Endothelial cell of umbilical vein (primary cell): Measurements from ENCODE around the gene NECTIN2. TPM values are rescaled to one million over a fixed set of nuclear protein-coding genes. Genes with fewer than 3 reads are reported as not detected.

Experiments
- BruUV-seq: library from RNA; stranded (reverse); fragments of 400-500 nt; replicated peaks from 2 replicates; lab custom pipeline; 2021; lab: Mats Ljungman, UMichigan
- CTCF ChIA-PET: fragments of 300-600, 350-600 bp; sonication (Branson Sonifier 250); formaldehyde crosslinking; loops from one replicate; lab custom pipeline; 2021; ENCODE audit warnings: antibody characterized with exemption, inconsistent platforms; lab: Charles Lee
- POLR2A ChIA-PET: fragments of 300-600, 350-600 bp; sonication (Branson Sonifier 250); formaldehyde crosslinking; loops from one replicate; lab custom pipeline; 2021; ENCODE audit warnings: antibody characterized with exemption, inconsistent platforms; lab: Charles Lee
- DNase-seq: peaks from one replicate; pipeline ENCODE4 v3.0.0-alpha.2; 2011; ENCODE audit warnings: low read depth, low spot score
- FAIRE-seq: peaks from 2 replicates; lab custom pipeline; 2011; peaks lifted over from hg19 to GRCh38; lab: Jason Lieb, UNC
- H2AFZ ChIP-seq: 2 replicates; pipeline ENCODE4 v1.6.0; 2012; ENCODE audit warnings: low read depth, low read length, control low read depth, inconsistent platforms
- H3K27ac ChIP-seq: 2 replicates; pipeline ENCODE4 v1.5.1; 2011; ENCODE audit warnings: low read depth, mild to moderate bottlenecking, control low read depth, low read length, moderate library complexity; ENCODE audit not compliant: insufficient read depth
- H3K27me3 ChIP-seq, 2 experiments: 2 replicates each; pipeline versions ENCODE4 v1.6.0 to v1.6.1; 2011; ENCODE audit warnings: low read length in 2 of 2, mixed read lengths in 1 of 2; ENCODE audit not compliant: control insufficient read depth in 2 of 2, insufficient read depth in 2 of 2
- H3K36me3 ChIP-seq, 2 experiments: 2 replicates in 1 of 2; 3 replicates in 1 of 2; pipeline ENCODE4 v1.5.1; 2011; ENCODE audit warnings: low read length in 2 of 2, mild to moderate bottlenecking in 1 of 2, moderate library complexity in 1 of 2; ENCODE audit not compliant: control insufficient read depth in 2 of 2, insufficient read depth in 2 of 2; ENCODE audit errors: extremely low read depth in 1 of 2
- H3K4me1 ChIP-seq: 3 replicates; pipeline ENCODE4 v1.5.1; 2011; ENCODE audit warnings: mild to moderate bottlenecking, low read length; ENCODE audit not compliant: control insufficient read depth, insufficient read depth; ENCODE audit errors: extremely low read depth
- H3K4me2 ChIP-seq: 2 replicates; pipeline ENCODE4 v1.6.1; 2011; ENCODE audit warnings: low read length, control low read depth, mixed read lengths; ENCODE audit not compliant: insufficient read depth
- H3K4me3 ChIP-seq, 3 experiments: fragments of 200-600 bp in 1 of 3; sonication (generic), shearing (Covaris generic) in 1 of 3; replicated peaks in 1 of 3; 2 replicates each; pipeline ENCODE4 v1.5.1; 2011 to 2016; ENCODE audit warnings: control low read depth in 3 of 3, low read length in 3 of 3, mild to moderate bottlenecking in 2 of 3, inconsistent platforms in 1 of 3, low read depth in 1 of 3, moderate library complexity in 1 of 3; ENCODE audit not compliant: insufficient read depth in 1 of 3
- H3K79me2 ChIP-seq: 2 replicates; pipeline ENCODE4 v1.6.0; 2012; ENCODE audit warnings: low read length, inconsistent platforms; ENCODE audit not compliant: control insufficient read depth, insufficient read depth
- H3K9ac ChIP-seq: replicated peaks from 2 replicates; pipeline ENCODE3; 2011; ENCODE audit warnings: low read length, control low read depth; ENCODE audit not compliant: insufficient read depth; ENCODE audit errors: extremely low read depth
- H3K9me1 ChIP-seq: replicated peaks from 3 replicates; pipeline ENCODE4 v1.6.0; 2011; ENCODE audit warnings: mild to moderate bottlenecking, low read length; ENCODE audit not compliant: control insufficient read depth, insufficient read depth; ENCODE audit errors: extremely low read depth
- H3K9me3 ChIP-seq: replicated peaks from 2 replicates; pipeline ENCODE4 v1.5.1; 2012; ENCODE audit warnings: low read length, inconsistent platforms; ENCODE audit not compliant: control insufficient read depth, insufficient read depth
- H4K20me1 ChIP-seq: replicated peaks from 2 replicates; pipeline ENCODE3; 2011; ENCODE audit warnings: mild to moderate bottlenecking, low read length; ENCODE audit not compliant: control insufficient read depth, insufficient read depth; ENCODE audit errors: extremely low read depth
- EZH2 ChIP-seq: IDR thresholded peaks from 2 replicates; pipeline ENCODE4 v1.6.1; 2012; ENCODE audit warnings: borderline replicate concordance, low read depth, mild to moderate bottlenecking, moderate library complexity, low read length, inconsistent platforms; ENCODE audit not compliant: severe bottlenecking
- FOS ChIP-seq: IDR thresholded peaks from 2 replicates; pipeline ENCODE4 v1.6.1; 2011; ENCODE audit warnings: mild to moderate bottlenecking, low read length, moderate library complexity, borderline replicate concordance; ENCODE audit not compliant: insufficient read depth
- GATA2 ChIP-seq: IDR thresholded peaks from 2 replicates; pipeline ENCODE4 v1.7.0; 2011; ENCODE audit warnings: low read depth, mild to moderate bottlenecking, moderate library complexity, mixed read lengths, low read length; ENCODE audit not compliant: insufficient read length, insufficient read depth
- JUN ChIP-seq: IDR thresholded peaks from 2 replicates; pipeline ENCODE4 v1.6.1; 2011; ENCODE audit warnings: borderline replicate concordance, low read depth; ENCODE audit not compliant: insufficient read length, insufficient read depth
- MYC ChIP-seq: IDR thresholded peaks from one replicate; pipeline ENCODE4 v1.6.1; 2011; ENCODE audit warnings: mild to moderate bottlenecking, low read depth, low read length
- POLR2A ChIP-seq: IDR thresholded peaks from 2 replicates; pipeline ENCODE4 v1.6.1; 2012; ENCODE audit warnings: low read depth, mild to moderate bottlenecking, control low read depth, low read length
- POLR2AphosphoS5 ChIP-seq: IDR thresholded peaks from 2 replicates; pipeline ENCODE4 v1.6.1; 2012; ENCODE audit warnings: low read depth, mild to moderate bottlenecking, control low read depth, low read length, moderate library complexity; ENCODE audit not compliant: insufficient read depth
- dilution Hi-C: fragments of 300-500 bp; cut with MboI; formaldehyde crosslinking; loops from one replicate; pipeline ENCODE4 v1.15.0; 2019; ENCODE audit warnings: low sequenced_read_pairs; ENCODE audit not compliant: extremely low pct_ligation_motif_present
- intact Hi-C: fragments of 100-400 bp; cut with micrococcal nuclease; formaldehyde crosslinking; loops from one replicate; pipeline ENCODE4 v1.10.0; 2022
- polyA plus RNA-seq, 4 experiments: library from polyadenylated mRNA; depleted of rRNA in 3 of 4; stranded (reverse) in 3 of 4; unstranded in 1 of 4; fragments of >200 nt; gene quantifications; 2 replicates each; pipeline versions ENCODE4 v1.2.1 to v1.2.3, GENCODE V29; 2011 to 2012; ENCODE audit warnings: missing spikeins in 1 of 4
- total RNA-seq: library from RNA; stranded (reverse); gene quantifications from 2 replicates; pipeline ENCODE4 v1.2.3, GENCODE V29; 2021
- TF ChIP-seq, protein P1 (sequence below): IDR thresholded peaks from 2 replicates; pipeline ENCODE4 v1.6.1; 2011; ENCODE audit not compliant: insufficient read depth, insufficient read length
- TF ChIP-seq, protein P2 (sequence below), 2 donors: IDR thresholded peaks; 1 replicate in 1 of 2; 2 replicates in 1 of 2; pipeline ENCODE4 v1.5.1; 2011; ENCODE audit warnings: low read length in 2 of 2, mild to moderate bottlenecking in 2 of 2, moderate library complexity in 2 of 2, control low read depth in 1 of 2, inconsistent platforms in 1 of 2, low read depth in 1 of 2; ENCODE audit not compliant: insufficient read depth in 1 of 2; ENCODE audit errors: extremely low read depth in 1 of 2

Gene NECTIN2
- total and polyA plus RNA-seq, 2 donors (not counting 3 experiments of a cell fraction or from before 2014, with no cell fraction given), result 211 to 238 TPM

DNA sequence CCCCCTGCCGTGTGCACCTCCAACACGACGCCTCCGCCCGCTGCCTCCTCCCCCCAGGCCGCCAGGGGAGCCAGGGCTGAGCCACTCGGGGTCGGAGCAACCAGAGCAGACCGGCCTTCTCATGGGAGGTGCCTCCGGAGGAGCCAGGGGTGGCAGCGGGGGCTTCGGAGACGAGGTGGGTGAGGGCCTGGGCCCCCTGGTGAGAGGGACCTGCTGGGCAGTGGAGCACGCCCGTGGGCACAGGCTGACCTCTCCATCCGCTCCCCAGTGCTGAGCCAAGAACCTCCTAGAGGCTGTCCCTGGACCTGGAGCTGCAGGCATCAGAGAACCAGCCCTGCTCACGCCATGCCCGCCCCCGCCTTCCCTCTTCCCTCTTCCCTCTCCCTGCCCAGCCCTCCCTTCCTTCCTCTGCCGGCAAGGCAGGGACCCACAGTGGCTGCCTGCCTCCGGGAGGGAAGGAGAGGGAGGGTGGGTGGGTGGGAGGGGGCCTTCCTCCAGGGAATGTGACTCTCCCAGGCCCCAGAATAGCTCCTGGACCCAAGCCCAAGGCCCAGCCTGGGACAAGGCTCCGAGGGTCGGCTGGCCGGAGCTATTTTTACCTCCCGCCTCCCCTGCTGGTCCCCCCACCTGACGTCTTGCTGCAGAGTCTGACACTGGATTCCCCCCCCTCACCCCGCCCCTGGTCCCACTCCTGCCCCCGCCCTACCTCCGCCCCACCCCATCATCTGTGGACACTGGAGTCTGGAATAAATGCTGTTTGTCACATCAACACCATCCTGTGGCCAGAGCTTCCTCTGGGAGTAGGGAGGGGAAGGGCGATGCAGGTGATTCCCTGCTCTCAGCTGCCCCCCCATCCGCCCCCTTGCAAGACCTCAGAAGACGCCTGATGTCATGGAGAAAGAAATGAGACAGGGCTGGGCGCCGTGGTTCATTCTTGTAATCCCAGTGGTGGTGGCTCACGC is 25.2 kb upstream of the NECTIN2 start:
- peak overlapping the region in 1 of 3 experiments; percentile 2 for H3K4me3 ChIP-seq
- no peaks in the 10 kb centered on the region for H4K20me1 ChIP-seq
- ChIA-PET POLR2A (no interaction called here), CTCF (interaction anchor here (0.7 to 2.8 kb wide), 13 partner anchors 9 to 97 kb away, joined by 3 to 17 read pairs (median 4); partner anchors contain the start of genes BCAM and NECTIN2)
- DNase-seq (peak; percentile 50), FAIRE-seq (peak; percentile 77)
- peak overlapping the region; percentile 91 for H2AFZ ChIP-seq
- H3K36me3 ChIP-seq, result no peaks in the 10 kb centered on the region
- intact Hi-C loops, result no loop called here
- H3K27ac ChIP-seq, result no peak overlapping the region
- no peak overlapping the region for H3K9ac ChIP-seq
- no TSS peak for BruUV-seq
- no peaks in the 10 kb centered on the region for H3K79me2 ChIP-seq
- H3K4me2 ChIP-seq, result peak overlapping the region; percentile 38
- H3K9me3 ChIP-seq, result no peaks in the 10 kb centered on the region
- H3K4me1 ChIP-seq, result peaks cover 3% of the 10 kb centered on the region
- dilution Hi-C loops, result no loop called here
- no peak for TF ChIP-seq POLR2AphosphoS5
- no peak for TF ChIP-seq JUN
- TF ChIP-seq GATA2, result no peak
- TF ChIP-seq EZH2, result no peak
- no peak for TF ChIP-seq POLR2A
- H3K9me1 ChIP-seq, result no peaks in the 10 kb centered on the region
- no peaks in the 10 kb centered on the region for H3K27me3 ChIP-seq

DNA sequence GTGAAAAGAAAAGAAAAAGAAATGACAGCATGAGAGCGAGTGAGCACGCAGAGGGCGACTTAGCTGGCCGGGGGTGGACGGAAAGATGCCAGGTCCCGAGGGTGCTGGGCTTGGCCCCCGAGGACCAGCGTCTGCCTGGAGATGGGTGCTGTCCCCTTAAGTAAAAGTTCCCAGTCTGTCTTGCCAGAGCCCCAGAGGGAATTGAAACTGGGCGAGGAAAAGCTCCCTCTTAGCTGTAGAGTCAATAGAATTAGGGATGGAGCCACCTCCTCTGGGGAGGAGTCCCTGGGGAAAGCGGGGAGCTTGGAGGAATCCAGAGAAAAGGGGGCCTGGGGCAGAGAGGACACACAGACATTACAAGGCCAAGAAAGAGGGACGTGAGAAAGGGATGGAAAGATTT is 23.9 kb upstream of the NECTIN2 start:
- BruUV-seq, result no TSS peak
- no peaks in the 10 kb centered on the region for H3K79me2 ChIP-seq
- no peak overlapping the region for H3K4me2 ChIP-seq
- H3K4me1 ChIP-seq, result peaks cover 3% of the 10 kb centered on the region
- no peak for TF ChIP-seq POLR2AphosphoS5
- TF ChIP-seq MYC, result no peak
- TF ChIP-seq EZH2, result no peak
- TF ChIP-seq, protein P1, sequence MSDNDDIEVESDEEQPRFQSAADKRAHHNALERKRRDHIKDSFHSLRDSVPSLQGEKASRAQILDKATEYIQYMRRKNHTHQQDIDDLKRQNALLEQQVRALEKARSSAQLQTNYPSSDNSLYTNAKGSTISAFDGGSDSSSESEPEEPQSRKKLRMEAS, result no peak
- TF ChIP-seq, protein P2, sequence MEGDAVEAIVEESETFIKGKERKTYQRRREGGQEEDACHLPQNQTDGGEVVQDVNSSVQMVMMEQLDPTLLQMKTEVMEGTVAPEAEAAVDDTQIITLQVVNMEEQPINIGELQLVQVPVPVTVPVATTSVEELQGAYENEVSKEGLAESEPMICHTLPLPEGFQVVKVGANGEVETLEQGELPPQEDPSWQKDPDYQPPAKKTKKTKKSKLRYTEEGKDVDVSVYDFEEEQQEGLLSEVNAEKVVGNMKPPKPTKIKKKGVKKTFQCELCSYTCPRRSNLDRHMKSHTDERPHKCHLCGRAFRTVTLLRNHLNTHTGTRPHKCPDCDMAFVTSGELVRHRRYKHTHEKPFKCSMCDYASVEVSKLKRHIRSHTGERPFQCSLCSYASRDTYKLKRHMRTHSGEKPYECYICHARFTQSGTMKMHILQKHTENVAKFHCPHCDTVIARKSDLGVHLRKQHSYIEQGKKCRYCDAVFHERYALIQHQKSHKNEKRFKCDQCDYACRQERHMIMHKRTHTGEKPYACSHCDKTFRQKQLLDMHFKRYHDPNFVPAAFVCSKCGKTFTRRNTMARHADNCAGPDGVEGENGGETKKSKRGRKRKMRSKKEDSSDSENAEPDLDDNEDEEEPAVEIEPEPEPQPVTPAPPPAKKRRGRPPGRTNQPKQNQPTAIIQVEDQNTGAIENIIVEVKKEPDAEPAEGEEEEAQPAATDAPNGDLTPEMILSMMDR (IDR thresholded peaks at IDR 0.05; ENCODE audit: extremely low read depth in 1 of 2, insufficient read depth in 1 of 2, low read depth in 1 of 2, low read length in 2 of 2), result no peak
- no peak for TF ChIP-seq JUN
- TF ChIP-seq FOS, result no peak
- POLR2A ChIA-PET, result no interaction called here
- H2AFZ ChIP-seq, result no peak overlapping the region
- intact Hi-C loops, result no loop called here
- DNase-seq (no peak), FAIRE-seq (no peak)
- H3K9me3 ChIP-seq, result no peaks in the 10 kb centered on the region
- no peak overlapping the region for H3K9ac ChIP-seq
- no peaks in the 10 kb centered on the region for H3K9me1 ChIP-seq
- H3K27me3 ChIP-seq, result peaks cover 0 to 2% of the 10 kb centered on the region in 2 experiments
- H4K20me1 ChIP-seq, result no peaks in the 10 kb centered on the region
- no peak overlapping the region for H3K27ac ChIP-seq
- CTCF ChIA-PET, result interaction anchor here (0.8 to 2.8 kb wide), 6 partner anchors 15 to 38 kb away, joined by 3 to 17 read pairs (median 6); partner anchors contain the start of genes BCAM and NECTIN2
- dilution Hi-C loops, result no loop called here
- no peaks in the 10 kb centered on the region for H3K36me3 ChIP-seq
- no peak overlapping the region for H3K4me3 ChIP-seq
